GM12878 (cell line): ENCODE results near the gene SORCS2. TPM values are rescaled to one million over a fixed set of nuclear protein-coding genes. Genes with fewer than 3 reads are reported as not detected.

ENCODE experiments used
- ATAC-seq: fragments of 200-7000 bp; cut with Tn5 transposase; 3 replicates; pipeline ENCODE4 v1.9.1; 2020; ENCODE audit warnings: mild to moderate bottlenecking, moderate library complexity
- BruUV-seq: library from RNA; stranded (reverse); fragments of 400-500 nt; replicated peaks from 2 replicates; lab custom pipeline; 2021; lab: Mats Ljungman, UMichigan
- CTCF ChIA-PET: fragments of 300-600 bp; sonication (Branson Sonifier 250); formaldehyde crosslinking; extraction: SDS; loops from one replicate; lab custom pipeline; 2021; ENCODE audit warnings: inconsistent platforms; lab: Yijun Ruan, JAX
- POLR2A ChIA-PET: fragments of 350-600 bp; formaldehyde crosslinking; extraction: SDS; loops from one replicate; lab custom pipeline; 2021; ENCODE audit warnings: inconsistent platforms; lab: Charles Lee
- RAD21 ChIA-PET: fragments of 300-600 bp; sonication (Branson Sonifier 250); formaldehyde crosslinking; loops from one replicate; lab custom pipeline; 2023; ENCODE audit warnings: antibody characterized with exemption; ENCODE audit not compliant: unreplicated experiment; lab: Charles Lee
- SMC1A ChIA-PET: fragments of 300-600 bp; sonication (Branson Sonifier 250); formaldehyde crosslinking; loops from one replicate; lab custom pipeline; 2023; ENCODE audit not compliant: unreplicated experiment, uncharacterized antibody; lab: Charles Lee
- DNase-seq: peaks from one replicate; pipeline ENCODE4 v3.0.0-alpha.2; 2011; ENCODE audit warnings: low read depth, low spot score
- FAIRE-seq: peaks from 3 replicates; lab custom pipeline; 2011; peaks lifted over from hg19 to GRCh38; lab: Jason Lieb, UNC
- H2AFZ ChIP-seq: 2 replicates; pipeline ENCODE4 v1.6.0; 2011; ENCODE audit warnings: low read depth, low read length, control low read depth; ENCODE audit not compliant: control insufficient read depth
- H3K27ac ChIP-seq: 2 replicates; pipeline ENCODE4 v1.5.1; 2011; ENCODE audit warnings: control low read depth; ENCODE audit not compliant: control insufficient read depth, insufficient read depth
- H3K27me3 ChIP-seq, 2 experiments: replicated peaks in 1 of 2; 2 replicates each; pipeline versions ENCODE4 v1.6.0 to v1.6.1; 2011; ENCODE audit warnings: low read length in 1 of 2; ENCODE audit not compliant: control insufficient read depth in 2 of 2, insufficient read depth in 2 of 2
- H3K36me3 ChIP-seq, 2 experiments: 2 replicates each; pipeline ENCODE4 v1.5.1; 2011; ENCODE audit warnings: low read length in 1 of 2; ENCODE audit not compliant: control insufficient read depth in 2 of 2, insufficient read depth in 2 of 2
- H3K4me1 ChIP-seq: 2 replicates; pipeline ENCODE4 v1.6.1; 2011; ENCODE audit warnings: mild to moderate bottlenecking, low read length, moderate library complexity, mixed read lengths; ENCODE audit not compliant: control insufficient read depth, insufficient read depth
- H3K4me2 ChIP-seq: 2 replicates; pipeline ENCODE4 v1.6.0; 2011; ENCODE audit warnings: control low read depth; ENCODE audit not compliant: control insufficient read depth, insufficient read depth
- H3K4me3 ChIP-seq: fragments of 200-600 bp; sonication (generic); 2 replicates; pipeline ENCODE4 v1.5.1; 2016
- H3K79me2 ChIP-seq: 2 replicates; pipeline ENCODE4 v1.6.0; 2011; ENCODE audit warnings: low read length; ENCODE audit not compliant: control insufficient read depth, insufficient read depth
- H3K9ac ChIP-seq: 2 replicates; pipeline ENCODE4 v1.8.0; 2011; ENCODE audit warnings: low read length, control low read depth, mixed read lengths; ENCODE audit not compliant: control insufficient read depth, insufficient read depth
- H3K9me3 ChIP-seq: replicated peaks from 3 replicates; pipeline ENCODE4 v1.5.1; 2011; ENCODE audit warnings: mild to moderate bottlenecking, low read length; ENCODE audit not compliant: control insufficient read depth, insufficient read depth
- H4K20me1 ChIP-seq: 2 replicates; pipeline ENCODE4 v1.6.0; 2011; ENCODE audit not compliant: control insufficient read depth, insufficient read depth
- E4F1 ChIP-seq: fragments of 450-650 bp; IDR thresholded peaks from 2 replicates; pipeline ENCODE4 v1.6.1; 2018; ENCODE audit warnings: borderline replicate concordance, mild to moderate bottlenecking; ENCODE audit not compliant: partially characterized antibody
- YY1 ChIP-seq: IDR thresholded peaks from 2 replicates; pipeline ENCODE4 v1.6.1; 2011; ENCODE audit warnings: low read depth, mild to moderate bottlenecking, low read length
- WGBS: methylation state at CpG from one replicate; pipeline ENCODE4 v1.1.6; 2016; ENCODE audit warnings: low lambda C conversion rate; ENCODE audit not compliant: insufficient replicate concordance, insufficient coverage; ENCODE audit errors: missing lambda C conversion rate; 5-methylcytosine and 5-hydroxymethylcytosine counted together
- in situ Hi-C: fragments of 300-500 bp; cut with MboI; formaldehyde crosslinking; loops from 9 replicates; pipeline ENCODE4 v1.14.3; 2018; ENCODE audit warnings: mixed read lengths
- intact Hi-C: fragments of 100-400 bp; cut with micrococcal nuclease; formaldehyde crosslinking; loops from one replicate; pipeline ENCODE4 v1.14.2; 2022; ENCODE audit not compliant: unreplicated experiment
- polyA plus RNA-seq, 11 experiments: library from polyadenylated mRNA; depleted of rRNA in 4 of 11; unstranded in 6 of 11; stranded (reverse) in 5 of 11; fragments of >200 nt; fragmentation: Nextera tagmentation in 4 of 11; fragmentation: Illumina TruSeq in 1 of 11; extraction: Ambion mirVana in 4 of 11; extraction: Trizol in 1 of 11; gene quantifications; 1 replicate in 1 of 11; 2 replicates in 10 of 11; pipeline versions ENCODE4 v1.2.1 to v1.2.3, GENCODE V29; 2011 to 2016; ENCODE audit warnings: inconsistent platforms in 2 of 11, missing spikeins in 2 of 11, low read depth in 1 of 11
- total RNA-seq, 4 experiments: library from RNA; depleted of rRNA in 3 of 4; stranded (reverse); fragments of >200 nt in 3 of 4; fragmentation: Illumina TruSeq in 1 of 4; extraction: Trizol in 1 of 4; gene quantifications; 2 replicates each; pipeline versions ENCODE4 v1.2.1 to v1.2.3, GENCODE V29; 2013 to 2021

The SORCS2 gene
- total and polyA plus RNA-seq, 10 of the 15 experiments (the other 5 are each of a cell fraction or from before 2014, with no cell fraction given): 0.01 to 0.15 (median 0.05) TPM; not detected in 5

DNA sequence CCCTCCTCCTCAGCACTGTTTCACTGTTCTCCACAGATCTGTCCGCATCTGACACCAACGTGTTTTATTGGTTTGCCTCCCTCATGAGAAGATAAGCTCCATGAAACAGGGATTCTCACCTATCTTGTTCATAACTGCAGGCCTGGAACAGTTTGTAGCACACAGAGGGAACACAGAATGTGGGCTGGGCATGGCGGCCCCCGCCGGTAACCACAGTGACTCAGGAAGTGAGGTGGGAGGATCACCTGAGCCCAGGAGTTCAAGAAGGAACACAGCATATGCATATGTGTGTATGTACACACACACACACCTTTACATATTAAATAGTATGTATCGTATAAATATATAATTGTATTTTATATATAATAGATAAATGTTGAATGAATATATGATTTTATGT is 578.7 kb downstream of the SORCS2 start:
- TF ChIP-seq YY1 (peak; percentile 25; the same call in 1 of the 2 replicates), E4F1 (no peak)
- TF ChIP-seq, all 136 proteins: peak for 1
- no peaks in the 10 kb centered on the region for H3K9me3 ChIP-seq
- WGBS: 33% methylated on average over 6 of the region's 6 CpGs
- H3K4me1 ChIP-seq: peaks cover 23% of the 10 kb centered on the region
- ChIA-PET POLR2A (no interaction called here), RAD21 (no interaction called here), SMC1A (interaction anchor here (1.4 kb wide), 1 partner anchor 31 kb away, joined by 3 read pairs; no protein-coding TSS in a partner anchor), CTCF (no interaction called here)
- no peak overlapping the region for H3K27ac ChIP-seq
- no peak for DNase-seq
- FAIRE-seq: no peak
- ATAC-seq: no peak
- intact Hi-C loops: loop anchor here (1.0 kb wide), 1 partner anchor 31 kb away; no protein-coding TSS in a partner anchor
- H3K4me3 ChIP-seq: no peak overlapping the region
- no peak overlapping the region for H2AFZ ChIP-seq
- no peaks in the 10 kb centered on the region for H4K20me1 ChIP-seq
- no TSS peak for BruUV-seq
- H3K79me2 ChIP-seq: no peaks in the 10 kb centered on the region
- no peaks in the 10 kb centered on the region for H3K36me3 ChIP-seq
- H3K9ac ChIP-seq: no peak overlapping the region
- H3K27me3 ChIP-seq: peaks cover 0 to 3% of the 10 kb centered on the region in 2 experiments; a peak in 2 of 4 replicates
- peak overlapping the region; percentile 53 for H3K4me2 ChIP-seq
- in situ Hi-C loops: loop anchor here (10.0 kb wide), 1 partner anchor 1576 kb away; no protein-coding TSS in a partner anchor
